ENCODE measurements around the gene XPNPEP2. TPM values are rescaled to one million over a fixed set of nuclear protein-coding genes. Genes with fewer than 3 reads are reported as not detected.
A peak's percentile ranks its signal among the peaks of the same experiment; 100 is the strongest.

Gene XPNPEP2
- total RNA-seq, 1 donor from 2014 or later, result not detected

DNA sequence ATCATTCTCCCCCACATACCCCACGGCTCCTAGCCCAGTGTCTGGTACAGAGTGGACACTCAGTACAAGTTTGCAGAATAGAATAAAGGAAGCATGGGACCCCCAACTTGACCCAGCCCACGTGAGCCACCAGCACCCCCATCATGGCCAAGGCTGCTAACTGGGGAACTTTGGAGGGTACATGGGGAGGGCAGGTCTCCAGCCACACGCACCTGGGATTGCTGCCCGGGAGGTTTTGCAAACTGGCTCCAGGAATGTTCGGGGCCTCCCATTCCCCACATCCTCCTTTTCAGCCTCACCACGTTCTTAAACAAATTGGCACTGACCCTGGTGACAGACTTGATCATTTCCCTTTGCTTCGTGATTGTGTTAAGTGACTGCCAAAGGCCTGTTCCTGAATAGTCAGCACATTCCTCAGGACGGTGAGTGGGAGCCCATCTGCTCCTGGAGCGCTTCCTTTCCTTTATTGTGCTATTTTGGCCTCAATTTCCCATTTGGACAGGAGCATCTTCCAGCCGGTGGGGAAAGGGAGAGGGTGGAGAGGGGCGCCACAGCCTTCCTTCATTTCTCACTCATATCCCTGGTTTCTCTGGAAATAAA is 18.7 kb upstream of the XPNPEP2 start:
- H3K36me3 ChIP-seq (ENCODE audit: control insufficient read depth, insufficient read depth, low read length), result no peaks in the 10 kb centered on the region
- FAIRE-seq (no peak), DNase-seq (ENCODE audit: low read depth) (no peak)
- no peaks in the 10 kb centered on the region for H3K27me3 ChIP-seq (ENCODE audit: control insufficient read depth, insufficient read depth, low read length)
- TF ChIP-seq, protein P1, sequence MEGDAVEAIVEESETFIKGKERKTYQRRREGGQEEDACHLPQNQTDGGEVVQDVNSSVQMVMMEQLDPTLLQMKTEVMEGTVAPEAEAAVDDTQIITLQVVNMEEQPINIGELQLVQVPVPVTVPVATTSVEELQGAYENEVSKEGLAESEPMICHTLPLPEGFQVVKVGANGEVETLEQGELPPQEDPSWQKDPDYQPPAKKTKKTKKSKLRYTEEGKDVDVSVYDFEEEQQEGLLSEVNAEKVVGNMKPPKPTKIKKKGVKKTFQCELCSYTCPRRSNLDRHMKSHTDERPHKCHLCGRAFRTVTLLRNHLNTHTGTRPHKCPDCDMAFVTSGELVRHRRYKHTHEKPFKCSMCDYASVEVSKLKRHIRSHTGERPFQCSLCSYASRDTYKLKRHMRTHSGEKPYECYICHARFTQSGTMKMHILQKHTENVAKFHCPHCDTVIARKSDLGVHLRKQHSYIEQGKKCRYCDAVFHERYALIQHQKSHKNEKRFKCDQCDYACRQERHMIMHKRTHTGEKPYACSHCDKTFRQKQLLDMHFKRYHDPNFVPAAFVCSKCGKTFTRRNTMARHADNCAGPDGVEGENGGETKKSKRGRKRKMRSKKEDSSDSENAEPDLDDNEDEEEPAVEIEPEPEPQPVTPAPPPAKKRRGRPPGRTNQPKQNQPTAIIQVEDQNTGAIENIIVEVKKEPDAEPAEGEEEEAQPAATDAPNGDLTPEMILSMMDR (IDR thresholded peaks at IDR 0.05; ENCODE audit: insufficient read depth, low read length, severe bottlenecking), result no peak
- no peak overlapping the region for H3K4me3 ChIP-seq (ENCODE audit: low read depth, low read length)

GRCh38 chrX:129720741-129721140 is 18.0 kb upstream of the XPNPEP2 start:
- DNase-seq (ENCODE audit: low read depth), result no peak
- Histone ChIP-seq H3K27me3 (ENCODE audit: control insufficient read depth, insufficient read depth, low read length) (no peaks in the 10 kb centered on the region), H3K4me3 (ENCODE audit: low read depth, low read length) (no peak overlapping the region), H3K36me3 (ENCODE audit: control insufficient read depth, insufficient read depth, low read length) (no peaks in the 10 kb centered on the region)
- no peak for FAIRE-seq
- TF ChIP-seq, protein P1 (IDR thresholded peaks at IDR 0.05; ENCODE audit: insufficient read depth, low read length, severe bottlenecking), result no peak

GRCh38 chrX:129721414-129721813 is 17.4 kb upstream of the XPNPEP2 start:
- Histone ChIP-seq H3K36me3 (ENCODE audit: control insufficient read depth, insufficient read depth, low read length) (no peaks in the 10 kb centered on the region), H3K27me3 (ENCODE audit: control insufficient read depth, insufficient read depth, low read length) (no peaks in the 10 kb centered on the region), H3K4me3 (ENCODE audit: low read depth, low read length) (no peak overlapping the region)
- DNase-seq (ENCODE audit: low read depth), result no peak
- TF ChIP-seq, protein P1 (IDR thresholded peaks at IDR 0.05; ENCODE audit: insufficient read depth, low read length, severe bottlenecking), result no peak
- peak; percentile 62 for FAIRE-seq

DNA sequence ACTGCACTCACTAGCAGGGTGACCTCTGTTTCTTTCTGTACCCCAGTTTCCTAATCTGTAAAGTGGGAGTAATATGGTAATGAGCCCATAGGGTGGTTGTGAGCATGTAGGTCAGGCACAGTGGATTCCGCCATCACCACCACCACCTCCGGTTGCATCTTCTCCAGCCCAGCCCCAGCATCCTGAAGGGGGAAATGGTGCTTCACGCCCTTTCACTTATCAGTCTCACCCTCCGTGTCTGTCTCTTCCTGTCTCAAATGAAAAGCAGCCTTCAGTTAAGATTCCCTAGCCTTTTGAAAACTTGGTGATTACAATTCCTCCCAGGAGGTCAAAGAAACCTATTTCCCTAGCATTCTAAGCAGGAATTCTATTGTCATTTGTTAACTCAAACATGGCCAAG is 16.9 kb upstream of the XPNPEP2 start:
- Histone ChIP-seq H3K4me3 (ENCODE audit: low read depth, low read length) (no peak overlapping the region), H3K36me3 (ENCODE audit: control insufficient read depth, insufficient read depth, low read length) (no peaks in the 10 kb centered on the region), H3K27me3 (ENCODE audit: control insufficient read depth, insufficient read depth, low read length) (no peaks in the 10 kb centered on the region)
- TF ChIP-seq, protein P1 (IDR thresholded peaks at IDR 0.05; ENCODE audit: insufficient read depth, low read length, severe bottlenecking), result no peak
- DNase-seq (ENCODE audit: low read depth), result no peak
- no peak for FAIRE-seq

DNA sequence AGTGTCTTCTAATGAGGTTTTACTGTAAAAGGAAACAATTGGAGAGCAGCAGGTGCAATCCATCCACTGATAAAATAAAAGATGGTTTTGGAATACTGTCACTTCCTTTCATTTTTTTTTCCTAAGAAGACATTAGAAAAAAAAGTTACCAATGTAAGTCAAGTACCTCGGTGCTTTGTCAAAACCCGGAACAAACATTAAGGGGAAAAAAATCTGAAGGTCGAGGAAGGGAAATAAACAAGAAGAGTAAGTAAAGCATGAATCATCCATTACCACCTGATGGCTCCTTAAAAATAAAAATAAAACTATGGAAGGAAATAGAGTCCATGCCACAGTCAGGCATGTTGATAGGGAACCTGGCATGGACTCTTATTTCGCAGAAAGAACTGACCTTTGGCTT is 15.3 kb upstream of the XPNPEP2 start:
- peak; percentile 21 for DNase-seq (ENCODE audit: low read depth)
- FAIRE-seq, result no peak
- H3K36me3 ChIP-seq (ENCODE audit: control insufficient read depth, insufficient read depth, low read length), result no peaks in the 10 kb centered on the region
- no peak overlapping the region for H3K4me3 ChIP-seq (ENCODE audit: low read depth, low read length)
- no peaks in the 10 kb centered on the region for H3K27me3 ChIP-seq (ENCODE audit: control insufficient read depth, insufficient read depth, low read length)
- TF ChIP-seq, protein P1 (IDR thresholded peaks at IDR 0.05; ENCODE audit: insufficient read depth, low read length, severe bottlenecking), result no peak

GRCh38 chrX:129724754-129725153 is 14.0 kb upstream of the XPNPEP2 start:
- Histone ChIP-seq H3K36me3 (ENCODE audit: control insufficient read depth, insufficient read depth, low read length) (no peaks in the 10 kb centered on the region), H3K27me3 (ENCODE audit: control insufficient read depth, insufficient read depth, low read length) (no peaks in the 10 kb centered on the region), H3K4me3 (ENCODE audit: low read depth, low read length) (no peak overlapping the region)
- TF ChIP-seq, protein P1 (IDR thresholded peaks at IDR 0.05; ENCODE audit: insufficient read depth, low read length, severe bottlenecking), result no peak
- DNase-seq (ENCODE audit: low read depth) (no peak), FAIRE-seq (no peak)
